ENCODE results near the gene DSG1. TPM values are rescaled to one million over a fixed set of nuclear protein-coding genes. Genes with fewer than 3 reads are reported as not detected.
"Not testable (repeated sequence)": the region's sequence is repeated elsewhere in the genome, so short reads cannot be mapped to it uniquely, and the experiment has no call there.

Gene DSG1
- total RNA-seq, 1 experiment from 2014 or later, result 0.09 TPM

DNA sequence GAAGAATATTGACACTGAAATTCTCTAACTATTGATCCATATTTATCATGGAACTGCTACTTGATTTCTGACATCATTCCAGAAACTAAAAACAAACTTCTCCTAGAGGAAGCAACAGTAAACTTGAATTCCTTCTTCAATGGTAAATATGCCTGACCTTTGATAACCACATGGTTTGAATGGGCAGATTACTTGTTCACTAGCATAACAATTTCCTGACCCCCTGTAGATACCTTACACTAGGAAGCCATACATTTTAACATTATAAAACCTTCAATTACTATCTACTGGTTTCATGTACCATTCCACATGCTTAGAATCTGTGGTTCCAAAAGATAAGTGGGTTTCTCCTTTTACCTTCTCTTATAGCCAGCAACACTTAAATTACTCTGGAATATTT, 36.5 kb upstream of the DSG1 start:
- Mint-ChIP-seq H3K9me3 (peaks cover 32% of the 10 kb centered on the region), H3K27me3 (ENCODE audit: low read depth) (no peaks in the 10 kb centered on the region), H3K4me3 (no peak overlapping the region), H3K27ac (no peak overlapping the region), H3K36me3 (peaks cover 31% of the 10 kb centered on the region), H3K4me1 (peaks cover 27% of the 10 kb centered on the region)
- POLR2A ChIA-PET, result no interaction called here
- CTCF ChIA-PET, result no interaction called here
- TF ChIP-seq TCF7 (CRISPR knock-in tag; IDR thresholded peaks at IDR 0.05; ENCODE audit: low read depth) (no peak), FOXK1 (CRISPR knock-in tag; IDR thresholded peaks at IDR 0.05) (0 out of 2 replicates have a peak, but pooled peaks have one; percentile 23), SP1 (CRISPR knock-in tag; conservative IDR thresholded peaks at IDR 0.05) (no peak)
- TF ChIP-seq, protein P1, sequence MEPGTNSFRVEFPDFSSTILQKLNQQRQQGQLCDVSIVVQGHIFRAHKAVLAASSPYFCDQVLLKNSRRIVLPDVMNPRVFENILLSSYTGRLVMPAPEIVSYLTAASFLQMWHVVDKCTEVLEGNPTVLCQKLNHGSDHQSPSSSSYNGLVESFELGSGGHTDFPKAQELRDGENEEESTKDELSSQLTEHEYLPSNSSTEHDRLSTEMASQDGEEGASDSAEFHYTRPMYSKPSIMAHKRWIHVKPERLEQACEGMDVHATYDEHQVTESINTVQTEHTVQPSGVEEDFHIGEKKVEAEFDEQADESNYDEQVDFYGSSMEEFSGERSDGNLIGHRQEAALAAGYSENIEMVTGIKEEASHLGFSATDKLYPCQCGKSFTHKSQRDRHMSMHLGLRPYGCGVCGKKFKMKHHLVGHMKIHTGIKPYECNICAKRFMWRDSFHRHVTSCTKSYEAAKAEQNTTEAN (CRISPR knock-in tag; IDR thresholded peaks at IDR 0.05), result peak; percentile 65; the same call in 1 of the 2 replicates
- TF ChIP-seq, protein P2, sequence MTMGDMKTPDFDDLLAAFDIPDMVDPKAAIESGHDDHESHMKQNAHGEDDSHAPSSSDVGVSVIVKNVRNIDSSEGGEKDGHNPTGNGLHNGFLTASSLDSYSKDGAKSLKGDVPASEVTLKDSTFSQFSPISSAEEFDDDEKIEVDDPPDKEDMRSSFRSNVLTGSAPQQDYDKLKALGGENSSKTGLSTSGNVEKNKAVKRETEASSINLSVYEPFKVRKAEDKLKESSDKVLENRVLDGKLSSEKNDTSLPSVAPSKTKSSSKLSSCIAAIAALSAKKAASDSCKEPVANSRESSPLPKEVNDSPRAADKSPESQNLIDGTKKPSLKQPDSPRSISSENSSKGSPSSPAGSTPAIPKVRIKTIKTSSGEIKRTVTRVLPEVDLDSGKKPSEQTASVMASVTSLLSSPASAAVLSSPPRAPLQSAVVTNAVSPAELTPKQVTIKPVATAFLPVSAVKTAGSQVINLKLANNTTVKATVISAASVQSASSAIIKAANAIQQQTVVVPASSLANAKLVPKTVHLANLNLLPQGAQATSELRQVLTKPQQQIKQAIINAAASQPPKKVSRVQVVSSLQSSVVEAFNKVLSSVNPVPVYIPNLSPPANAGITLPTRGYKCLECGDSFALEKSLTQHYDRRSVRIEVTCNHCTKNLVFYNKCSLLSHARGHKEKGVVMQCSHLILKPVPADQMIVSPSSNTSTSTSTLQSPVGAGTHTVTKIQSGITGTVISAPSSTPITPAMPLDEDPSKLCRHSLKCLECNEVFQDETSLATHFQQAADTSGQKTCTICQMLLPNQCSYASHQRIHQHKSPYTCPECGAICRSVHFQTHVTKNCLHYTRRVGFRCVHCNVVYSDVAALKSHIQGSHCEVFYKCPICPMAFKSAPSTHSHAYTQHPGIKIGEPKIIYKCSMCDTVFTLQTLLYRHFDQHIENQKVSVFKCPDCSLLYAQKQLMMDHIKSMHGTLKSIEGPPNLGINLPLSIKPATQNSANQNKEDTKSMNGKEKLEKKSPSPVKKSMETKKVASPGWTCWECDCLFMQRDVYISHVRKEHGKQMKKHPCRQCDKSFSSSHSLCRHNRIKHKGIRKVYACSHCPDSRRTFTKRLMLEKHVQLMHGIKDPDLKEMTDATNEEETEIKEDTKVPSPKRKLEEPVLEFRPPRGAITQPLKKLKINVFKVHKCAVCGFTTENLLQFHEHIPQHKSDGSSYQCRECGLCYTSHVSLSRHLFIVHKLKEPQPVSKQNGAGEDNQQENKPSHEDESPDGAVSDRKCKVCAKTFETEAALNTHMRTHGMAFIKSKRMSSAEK (CRISPR knock-in tag; IDR thresholded peaks at IDR 0.05; ENCODE audit: borderline replicate concordance), result no peak
- DNase-seq (ENCODE audit: low spot score) (no peak), ATAC-seq (peak; percentile 62)

DNA sequence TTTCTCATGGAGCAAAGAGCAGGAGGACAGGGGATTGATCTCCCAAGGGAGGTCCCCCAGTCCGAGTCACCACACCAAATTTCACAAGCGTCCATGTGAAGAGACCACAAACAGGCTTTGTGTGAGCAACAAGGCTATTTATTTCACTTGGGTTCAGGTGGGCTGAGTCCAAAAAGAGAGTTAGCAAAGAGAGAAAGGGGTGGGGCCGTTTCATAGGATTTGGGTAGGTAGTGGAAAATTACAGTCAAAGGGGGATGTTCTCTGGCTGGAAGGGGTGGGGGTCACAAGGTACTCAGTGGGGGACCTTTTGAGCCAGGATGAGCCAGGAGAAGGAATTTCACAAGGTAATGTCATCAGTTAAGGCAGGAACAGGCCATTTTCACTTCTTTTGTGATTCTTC, 28.5 kb upstream of the DSG1 start:
- POLR2A ChIA-PET; CTCF ChIA-PET; H3K27me3 Mint-ChIP-seq (ENCODE audit: low read depth); H3K4me3 Mint-ChIP-seq; H3K27ac Mint-ChIP-seq; ATAC-seq; DNase-seq (ENCODE audit: low spot score): not testable (repeated sequence)
- Mint-ChIP-seq H3K4me1 (peaks cover 25% of the 10 kb centered on the region), H3K9me3 (peaks cover 80% of the 10 kb centered on the region), H3K36me3 (peaks cover 72% of the 10 kb centered on the region)

DNA sequence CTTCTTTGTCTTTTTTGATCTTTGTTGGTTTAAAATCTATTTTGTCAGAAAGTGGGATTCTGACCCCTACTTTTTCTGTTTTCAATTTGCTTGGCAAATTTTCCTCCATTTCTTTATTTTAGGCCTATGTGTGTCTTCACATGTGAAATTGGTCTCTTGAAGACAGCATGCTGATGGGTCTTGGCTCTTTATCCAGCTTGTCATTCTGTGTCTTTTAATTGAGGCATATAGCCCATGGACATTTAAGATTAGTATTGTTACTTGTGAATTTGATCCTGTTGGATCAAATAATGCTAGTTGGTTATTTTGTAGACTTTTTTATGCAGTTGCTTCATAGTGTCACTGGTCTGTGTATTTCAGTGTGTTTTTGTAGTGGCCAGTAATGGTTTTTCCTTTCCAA, 26.3 kb upstream of the DSG1 start:
- no peaks in the 10 kb centered on the region; the same call in 1 of the 2 replicates for H3K27me3 Mint-ChIP-seq (ENCODE audit: low read depth)
- CTCF ChIA-PET, result no interaction called here
- peaks cover 52% of the 10 kb centered on the region for H3K36me3 Mint-ChIP-seq
- no peak overlapping the region for H3K27ac Mint-ChIP-seq
- TF ChIP-seq, protein P3, sequence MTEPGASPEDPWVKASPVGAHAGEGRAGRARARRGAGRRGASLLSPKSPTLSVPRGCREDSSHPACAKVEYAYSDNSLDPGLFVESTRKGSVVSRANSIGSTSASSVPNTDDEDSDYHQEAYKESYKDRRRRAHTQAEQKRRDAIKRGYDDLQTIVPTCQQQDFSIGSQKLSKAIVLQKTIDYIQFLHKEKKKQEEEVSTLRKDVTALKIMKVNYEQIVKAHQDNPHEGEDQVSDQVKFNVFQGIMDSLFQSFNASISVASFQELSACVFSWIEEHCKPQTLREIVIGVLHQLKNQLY (CRISPR knock-in tag; IDR thresholded peaks at IDR 0.05), result no peak
- TF ChIP-seq, protein P4, sequence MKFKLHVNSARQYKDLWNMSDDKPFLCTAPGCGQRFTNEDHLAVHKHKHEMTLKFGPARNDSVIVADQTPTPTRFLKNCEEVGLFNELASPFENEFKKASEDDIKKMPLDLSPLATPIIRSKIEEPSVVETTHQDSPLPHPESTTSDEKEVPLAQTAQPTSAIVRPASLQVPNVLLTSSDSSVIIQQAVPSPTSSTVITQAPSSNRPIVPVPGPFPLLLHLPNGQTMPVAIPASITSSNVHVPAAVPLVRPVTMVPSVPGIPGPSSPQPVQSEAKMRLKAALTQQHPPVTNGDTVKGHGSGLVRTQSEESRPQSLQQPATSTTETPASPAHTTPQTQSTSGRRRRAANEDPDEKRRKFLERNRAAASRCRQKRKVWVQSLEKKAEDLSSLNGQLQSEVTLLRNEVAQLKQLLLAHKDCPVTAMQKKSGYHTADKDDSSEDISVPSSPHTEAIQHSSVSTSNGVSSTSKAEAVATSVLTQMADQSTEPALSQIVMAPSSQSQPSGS (CRISPR knock-in tag; IDR thresholded peaks at IDR 0.05; ENCODE audit: borderline replicate concordance, low read depth), result no peak
- TF ChIP-seq, protein P5, sequence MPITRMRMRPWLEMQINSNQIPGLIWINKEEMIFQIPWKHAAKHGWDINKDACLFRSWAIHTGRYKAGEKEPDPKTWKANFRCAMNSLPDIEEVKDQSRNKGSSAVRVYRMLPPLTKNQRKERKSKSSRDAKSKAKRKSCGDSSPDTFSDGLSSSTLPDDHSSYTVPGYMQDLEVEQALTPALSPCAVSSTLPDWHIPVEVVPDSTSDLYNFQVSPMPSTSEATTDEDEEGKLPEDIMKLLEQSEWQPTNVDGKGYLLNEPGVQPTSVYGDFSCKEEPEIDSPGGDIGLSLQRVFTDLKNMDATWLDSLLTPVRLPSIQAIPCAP (CRISPR knock-in tag; IDR thresholded peaks at IDR 0.05), result no peak
- TF ChIP-seq, protein P6, sequence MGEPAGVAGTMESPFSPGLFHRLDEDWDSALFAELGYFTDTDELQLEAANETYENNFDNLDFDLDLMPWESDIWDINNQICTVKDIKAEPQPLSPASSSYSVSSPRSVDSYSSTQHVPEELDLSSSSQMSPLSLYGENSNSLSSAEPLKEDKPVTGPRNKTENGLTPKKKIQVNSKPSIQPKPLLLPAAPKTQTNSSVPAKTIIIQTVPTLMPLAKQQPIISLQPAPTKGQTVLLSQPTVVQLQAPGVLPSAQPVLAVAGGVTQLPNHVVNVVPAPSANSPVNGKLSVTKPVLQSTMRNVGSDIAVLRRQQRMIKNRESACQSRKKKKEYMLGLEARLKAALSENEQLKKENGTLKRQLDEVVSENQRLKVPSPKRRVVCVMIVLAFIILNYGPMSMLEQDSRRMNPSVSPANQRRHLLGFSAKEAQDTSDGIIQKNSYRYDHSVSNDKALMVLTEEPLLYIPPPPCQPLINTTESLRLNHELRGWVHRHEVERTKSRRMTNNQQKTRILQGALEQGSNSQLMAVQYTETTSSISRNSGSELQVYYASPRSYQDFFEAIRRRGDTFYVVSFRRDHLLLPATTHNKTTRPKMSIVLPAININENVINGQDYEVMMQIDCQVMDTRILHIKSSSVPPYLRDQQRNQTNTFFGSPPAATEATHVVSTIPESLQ (CRISPR knock-in tag; IDR thresholded peaks at IDR 0.05), result no peak
- TF ChIP-seq ZNF671 (CRISPR knock-in tag; IDR thresholded peaks at IDR 0.05), result no peak
- POLR2A ChIA-PET, result no interaction called here
- H3K4me3 Mint-ChIP-seq, result no peak overlapping the region
- no peak for DNase-seq (ENCODE audit: low spot score)
- ATAC-seq, result no peak
- peaks cover 11% of the 10 kb centered on the region for H3K4me1 Mint-ChIP-seq
- peaks cover 57% of the 10 kb centered on the region for H3K9me3 Mint-ChIP-seq
